Measurements from ENCODE around the gene TPRN. TPM values are rescaled to one million over a fixed set of nuclear protein-coding genes. Genes with fewer than 3 reads are reported as not detected.

Gene TPRN
- total RNA-seq, 2 experiments from 2014 or later, result 5.7 to 6.6 TPM

- Mint-ChIP-seq H3K27me3 (no peaks in the 10 kb centered on the region), H3K4me3 (no peak overlapping the region), H3K4me1 (ENCODE audit: low read depth) (peaks cover 27% of the 10 kb centered on the region), H3K36me3 (ENCODE audit: low read depth) (peaks cover 6% of the 10 kb centered on the region), H3K27ac (peak overlapping the region; percentile 55), H3K9me3 (no peaks in the 10 kb centered on the region)
- CTCF ChIA-PET, result interaction anchor here (0.8 to 1.5 kb wide), 3 partner anchors 9 to 156 kb away, joined by 3 to 5 read pairs (median 3); partner anchors contain the start of gene TPRN
- no peak for TF ChIP-seq CTCF (IDR thresholded peaks at IDR 0.05)
- ATAC-seq, result no peak
- POLR2A ChIA-PET, result no interaction called here
- intact Hi-C loops (cut with micrococcal nuclease), result no loop called here
- DNase-seq, result no peak
These were observed 9.3 kb downstream of the TPRN start for GRCh38 chr9:137191245-137191644.

DNA sequence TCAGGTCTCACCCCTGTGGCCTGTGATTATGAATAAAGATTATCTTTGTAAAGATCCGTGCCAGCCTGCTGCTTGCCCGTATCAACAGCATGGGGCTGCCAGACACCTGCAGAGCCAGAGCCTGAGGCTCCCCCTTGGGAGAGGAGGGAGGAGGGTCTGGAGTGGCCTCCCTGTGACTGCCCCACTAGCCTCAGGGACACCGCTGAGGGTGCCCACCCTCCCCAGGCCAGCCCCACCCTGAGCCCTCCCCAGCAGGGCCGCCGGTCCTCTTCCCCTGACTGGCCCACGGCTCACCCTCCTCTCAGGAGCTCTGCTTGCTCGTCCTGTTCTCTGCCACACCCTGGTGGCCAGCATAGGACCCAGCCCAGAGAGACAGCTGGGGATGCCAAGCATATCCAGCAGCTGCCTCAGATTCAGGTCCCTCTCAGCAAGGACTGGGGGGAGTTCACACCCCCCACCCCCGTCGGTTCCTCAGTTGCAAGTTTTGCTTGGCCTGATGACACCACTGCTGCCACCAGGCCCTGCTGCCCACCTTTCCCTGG, 10.2 kb downstream of the TPRN start:
- DNase-seq, result no peak
- H3K27ac Mint-ChIP-seq, result no peak overlapping the region
- ChIA-PET CTCF (interaction anchor here (0.7 to 2.0 kb wide), 6 partner anchors 16 to 155 kb away, joined by 3 to 15 read pairs (median 4); partner anchors contain the start of genes NDOR1, RNF224 and TMEM203), POLR2A (interaction anchor here (1.3 to 4.0 kb wide), 3 partner anchors 8 to 63 kb away, joined by 5 to 16 read pairs (median 9); no protein-coding TSS in a partner anchor)
- H3K27me3 Mint-ChIP-seq, result no peaks in the 10 kb centered on the region
- H3K9me3 Mint-ChIP-seq, result no peaks in the 10 kb centered on the region
- H3K36me3 Mint-ChIP-seq (ENCODE audit: low read depth), result peaks cover 6% of the 10 kb centered on the region
- ATAC-seq, result no peak
- H3K4me1 Mint-ChIP-seq (ENCODE audit: low read depth), result peaks cover 30% of the 10 kb centered on the region
- TF ChIP-seq CTCF (IDR thresholded peaks at IDR 0.05), result no peak
- intact Hi-C loops (cut with micrococcal nuclease), result no loop called here
- H3K4me3 Mint-ChIP-seq, result peak overlapping the region; percentile 52

- H3K27me3 Mint-ChIP-seq, result no peaks in the 10 kb centered on the region
- ATAC-seq (no peak), DNase-seq (no peak)
- H3K36me3 Mint-ChIP-seq (ENCODE audit: low read depth), result peaks cover 6% of the 10 kb centered on the region
- intact Hi-C loops (cut with micrococcal nuclease), result no loop called here
- TF ChIP-seq CTCF (IDR thresholded peaks at IDR 0.05), result peak; percentile 24
- no peaks in the 10 kb centered on the region for H3K9me3 Mint-ChIP-seq
- POLR2A ChIA-PET, result interaction anchor here (0.9 to 4.0 kb wide), 13 partner anchors 9 to 103 kb away, joined by 3 to 28 read pairs (median 5); partner anchors contain the start of genes DPP7, LRRC26, MAN1B1 and NDOR1
- H3K4me1 Mint-ChIP-seq (ENCODE audit: low read depth), result peaks cover 32% of the 10 kb centered on the region
- H3K27ac Mint-ChIP-seq, result peak overlapping the region; percentile 94
- CTCF ChIA-PET, result interaction anchor here (0.8 to 2.2 kb wide), 19 partner anchors 8 to 94 kb away, joined by 3 to 15 read pairs (median 4); partner anchors contain the start of genes CYSRT1, NDOR1, RNF224 and TMEM203
- H3K4me3 Mint-ChIP-seq, result peak overlapping the region; percentile 91
These were observed 10.9 kb downstream of the TPRN start for GRCh38 chr9:137189297-137190295.

DNA sequence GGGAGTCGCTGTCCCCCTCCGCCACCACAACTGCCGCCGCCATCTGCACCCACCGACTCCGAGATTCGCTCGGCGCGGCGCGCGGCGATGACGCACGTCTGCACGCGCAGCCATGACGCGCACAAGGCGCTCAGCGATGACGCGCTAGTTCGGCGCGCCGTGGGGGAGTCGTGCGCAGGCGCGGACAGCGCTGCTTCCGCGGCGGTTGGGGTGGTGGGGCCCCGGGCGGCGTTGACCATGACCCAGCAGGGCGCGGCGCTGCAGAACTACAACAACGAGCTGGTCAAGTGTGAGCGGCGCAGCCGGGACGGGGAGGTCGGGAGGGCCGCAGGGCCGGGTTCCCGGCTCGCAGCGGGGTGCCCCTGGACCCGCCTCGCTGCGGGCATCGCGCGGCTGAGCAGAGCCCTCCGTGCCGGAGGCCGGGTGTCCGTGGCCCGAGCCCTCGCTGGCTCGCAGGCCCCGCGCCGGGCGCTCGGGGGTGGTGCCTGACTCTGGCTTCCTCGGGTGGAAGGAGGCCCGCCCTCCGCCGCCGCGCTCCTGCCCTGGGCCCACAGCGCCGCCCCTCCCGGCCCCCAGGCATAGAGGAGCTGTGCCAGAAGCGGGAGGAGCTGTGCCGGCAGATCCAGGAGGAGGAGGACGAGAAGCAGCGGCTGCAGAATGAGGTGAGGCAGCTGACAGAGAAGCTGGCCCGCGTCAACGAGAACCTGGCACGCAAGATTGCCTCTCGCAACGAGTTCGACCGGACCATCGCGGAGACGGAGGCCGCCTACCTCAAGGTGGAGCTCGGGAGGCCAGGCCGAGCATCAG, 11.8 kb downstream of the TPRN start, which contains the start of the genes ANAPC2 and SSNA1:
Gene ANAPC2 (minus strand): TSS at position 71 of the 807 bp plus-strand sequence. CDS start 28 bp downstream, at position 43.
Gene SSNA1 (plus strand): TSS at position 187 of the 807 bp plus-strand sequence. CDS start 51 bp downstream, at position 238.
- ATAC-seq (peak; percentile 84), DNase-seq (peak; percentile 92)
- Mint-ChIP-seq H3K4me3 (peak within 1 kb of the TSS; percentile 91), H3K4me1 (ENCODE audit: low read depth) (peaks cover 32% of the 10 kb centered on the region), H3K27me3 (no peaks in the 10 kb centered on the region), H3K36me3 (ENCODE audit: low read depth) (peaks cover 6% of the 10 kb centered on the region), H3K9me3 (no peaks in the 10 kb centered on the region), H3K27ac (peak within 1 kb of the TSS; percentile 94)
- TF ChIP-seq CTCF (IDR thresholded peaks at IDR 0.05), result peak; percentile 53
- CTCF ChIA-PET, result interaction anchor here (0.8 to 2.2 kb wide), 20 partner anchors 9 to 93 kb away, joined by 3 to 15 read pairs (median 4); partner anchors contain the start of genes CYSRT1, NDOR1, RNF224 and TMEM203
- POLR2A ChIA-PET, result interaction anchor here (0.6 to 4.0 kb wide), 18 partner anchors 10 to 311 kb away, joined by 3 to 28 read pairs (median 4); partner anchors contain the start of genes DPP7, LRRC26, MAN1B1 and NDOR1
- intact Hi-C loops (cut with micrococcal nuclease), result no loop called here
